Choroid plexus epithelial cell (primary cell): ENCODE results near the gene BCAR3.

Experiments used
- DNase-seq: peaks from one replicate; pipeline ENCODE4 v3.0.0-alpha.2; 2010; ENCODE audit warnings: low read depth
- H3K4me3 ChIP-seq: 2 replicates; pipeline ENCODE4 v1.5.1; 2011; ENCODE audit warnings: low read depth, mild to moderate bottlenecking, control low read depth, low read length, moderate library complexity
- CTCF ChIP-seq: conservative IDR thresholded peaks from 2 replicates; pipeline ENCODE4 v1.5.1; 2011; ENCODE audit warnings: low read depth, mild to moderate bottlenecking, control low read depth, inconsistent platforms, low read length, moderate library complexity

BCAR3 gene

GRCh38 chr1:93689521-93690223 lies 8.0 kb upstream of the BCAR3 start:
- DNase-seq, result no peak
- TF ChIP-seq CTCF, result no peak

GRCh38 chr1:93687542-93687941 lies 5.9 kb upstream of the BCAR3 start:
- no peak for DNase-seq
- no peak overlapping the region for H3K4me3 ChIP-seq
- no peak for TF ChIP-seq CTCF

More at GRCh38 chr1:93689521-93690223, 8.0 kb upstream of the BCAR3 start:
- no peak overlapping the region for H3K4me3 ChIP-seq

DNA sequence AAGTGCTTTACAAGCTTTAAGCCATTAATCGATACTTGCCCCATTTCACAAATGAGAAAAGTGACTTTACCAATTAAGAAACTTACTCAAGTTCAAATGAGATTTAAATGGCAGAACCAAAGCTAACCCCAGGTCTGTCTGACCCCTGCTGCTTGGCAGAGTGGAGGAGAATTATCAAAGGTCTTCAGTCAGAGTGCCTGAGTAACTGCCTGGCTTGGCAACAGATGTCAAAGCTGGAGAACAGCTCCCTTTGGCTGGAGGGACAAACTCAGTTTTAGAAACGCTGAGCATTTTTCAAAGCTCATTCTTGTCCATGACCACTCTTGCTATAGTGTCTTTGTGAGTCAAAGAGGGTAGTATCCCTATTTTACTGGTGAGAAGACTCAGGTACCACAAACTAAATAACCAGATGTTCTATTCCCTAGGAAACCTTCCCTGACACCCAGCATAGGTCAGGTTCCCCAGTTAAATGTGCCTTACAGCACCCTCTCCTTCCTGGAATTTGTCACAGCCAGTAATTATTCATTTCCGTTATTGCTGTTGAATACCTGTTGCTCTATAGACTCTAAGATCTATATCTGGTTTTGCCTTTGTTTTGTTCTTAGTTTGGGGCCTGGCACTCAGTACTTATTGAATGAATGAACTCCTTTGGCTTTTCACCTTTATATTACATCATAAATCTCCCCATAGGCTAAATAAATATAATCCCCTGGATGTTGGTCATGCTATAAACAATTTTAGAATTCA lies 5.0 kb upstream of the BCAR3 start:
- TF ChIP-seq CTCF, result no peak
- DNase-seq, result no peak

DNA sequence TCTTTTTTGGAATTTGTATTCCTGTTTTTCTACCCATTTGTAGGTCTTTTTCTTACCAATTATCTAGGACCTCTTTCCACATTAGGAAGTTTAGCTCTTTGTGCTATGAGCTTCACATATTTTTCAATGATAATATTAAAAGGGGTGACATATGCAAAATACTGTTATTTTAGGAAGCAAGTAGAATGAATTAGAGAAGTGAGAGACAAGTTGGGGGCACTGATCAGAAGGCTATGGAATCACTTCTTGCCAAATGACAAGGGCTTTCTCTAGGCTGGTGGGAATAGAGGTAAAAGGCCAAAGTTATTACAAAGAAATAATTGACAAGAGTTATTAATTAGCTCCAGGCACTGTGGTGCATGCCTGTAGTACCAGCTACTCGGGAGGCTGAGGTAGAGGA lies 4.3 kb upstream of the BCAR3 start:
- TF ChIP-seq CTCF, result no peak
- DNase-seq, result no peak
- no peak overlapping the region for H3K4me3 ChIP-seq

More for the DNA sequence above, 5.0 kb upstream of the BCAR3 start:
- H3K4me3 ChIP-seq, result no peak overlapping the region

DNA sequence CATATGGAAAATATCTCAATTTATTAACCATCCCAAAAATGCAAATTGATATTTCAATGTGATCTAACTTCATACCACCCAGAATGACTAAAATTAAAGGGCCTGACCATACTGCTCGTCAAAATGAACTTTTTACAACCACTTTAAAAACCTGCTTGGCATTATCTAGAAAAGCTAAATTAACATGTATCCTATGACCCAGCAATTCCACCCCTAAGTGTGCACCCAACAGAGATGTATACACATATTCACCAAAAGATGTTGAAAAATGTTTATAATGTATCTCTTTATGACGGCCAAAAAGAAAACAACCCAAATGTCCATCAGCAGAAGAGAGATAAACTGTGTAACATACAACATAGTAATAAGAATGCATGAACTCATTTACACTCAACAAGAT lies 1.6 kb upstream of the BCAR3 start:
- TF ChIP-seq CTCF, result no peak
- no peak for DNase-seq
- no peak overlapping the region for H3K4me3 ChIP-seq

DNA sequence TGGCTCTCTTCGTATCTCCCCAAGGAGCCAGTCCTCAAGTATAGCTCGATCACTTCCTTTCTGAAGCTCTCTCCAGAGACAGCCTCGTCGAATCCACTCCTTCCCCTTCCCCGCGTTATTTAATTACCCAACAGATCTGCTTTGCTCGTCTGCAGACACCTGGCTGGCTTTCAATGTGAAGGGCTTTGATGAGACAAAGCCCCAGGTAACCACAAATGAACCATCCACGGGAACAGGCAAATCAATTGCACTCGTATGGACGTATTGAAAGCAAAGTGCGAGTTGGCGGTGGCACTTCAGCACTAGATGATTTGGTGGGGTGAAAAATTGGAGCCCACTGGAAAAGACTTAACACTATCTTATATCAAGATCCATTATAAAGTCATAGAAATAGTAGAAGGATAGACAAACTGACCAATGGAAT lies 364 bp upstream of the BCAR3 start:
- DNase-seq, result no peak
- peak overlapping the region; percentile 72 for H3K4me3 ChIP-seq
- no peak for TF ChIP-seq CTCF
